ENCODE results near the gene MCHR2.

The MCHR2 gene

GRCh38 chr6:99960027-99960426, 34.0 kb downstream of the MCHR2 start:
- DNase-seq (ENCODE audit: low read depth in 2 of 2) = no peak
- no peak for TF ChIP-seq CTCF (IDR thresholded peaks at IDR 0.05; ENCODE audit: low read depth, low read length)

GRCh38 chr6:99951016-99951805, 42.8 kb downstream of the MCHR2 start:
- no peak for TF ChIP-seq CTCF (IDR thresholded peaks at IDR 0.05; ENCODE audit: low read depth, low read length)

More at GRCh38 chr6:99960027-99960426, 34.0 kb downstream of the MCHR2 start:
- H3K4me3 ChIP-seq (replicated peaks in 1 of 2; ENCODE audit: low read depth in 2 of 2, low read length in 2 of 2) = no peak overlapping the region

GRCh38 chr6:99946005-99946404, 48.0 kb downstream of the MCHR2 start:
- no peak for DNase-seq (ENCODE audit: low read depth in 2 of 2)
- TF ChIP-seq CTCF (IDR thresholded peaks at IDR 0.05; ENCODE audit: low read depth, low read length) = no peak
- H3K4me3 ChIP-seq (replicated peaks in 1 of 2; ENCODE audit: low read depth in 2 of 2, low read length in 2 of 2) = no peak overlapping the region

More at GRCh38 chr6:99951016-99951805, 42.8 kb downstream of the MCHR2 start:
- no peak for DNase-seq (ENCODE audit: low read depth in 2 of 2)
- no peak overlapping the region for H3K4me3 ChIP-seq (replicated peaks in 1 of 2; ENCODE audit: low read depth in 2 of 2, low read length in 2 of 2)

GRCh38 chr6:99943846-99944245, 50.2 kb downstream of the MCHR2 start:
- H3K4me3 ChIP-seq (replicated peaks in 1 of 2; ENCODE audit: low read depth in 2 of 2, low read length in 2 of 2) = no peak overlapping the region
- no peak for TF ChIP-seq CTCF (IDR thresholded peaks at IDR 0.05; ENCODE audit: low read depth, low read length)
- DNase-seq (ENCODE audit: low read depth in 2 of 2) = no peak

- TF ChIP-seq CTCF (IDR thresholded peaks at IDR 0.05; ENCODE audit: low read depth, low read length) = no peak
- no peak for DNase-seq (ENCODE audit: low read depth in 2 of 2)
- no peak overlapping the region for H3K4me3 ChIP-seq (replicated peaks in 1 of 2; ENCODE audit: low read depth in 2 of 2, low read length in 2 of 2)
These were observed 53.4 kb downstream of the MCHR2 start for GRCh38 chr6:99940582-99940981.

- H3K4me3 ChIP-seq (replicated peaks in 1 of 2; ENCODE audit: low read depth in 2 of 2, low read length in 2 of 2) = no peak overlapping the region
- TF ChIP-seq CTCF (IDR thresholded peaks at IDR 0.05; ENCODE audit: low read depth, low read length) = no peak
- DNase-seq (ENCODE audit: low read depth in 2 of 2) = peak; percentile 26 to 79
These were observed 60.9 kb downstream of the MCHR2 start for GRCh38 chr6:99933129-99933528.

Data from cardiac fibroblast (primary cell).